Karpas-422 (cell line): ENCODE data around the gene CGN. TPM values are rescaled to one million over a fixed set of nuclear protein-coding genes. Genes with fewer than 3 reads are reported as not detected.

Source experiments
- DNase-seq: peaks from one replicate; pipeline ENCODE4 v3.0.0-alpha.2; 2015
- H2AFZ ChIP-seq: fragments of 200-600 bp; sonication (generic); 2 replicates; pipeline ENCODE4 v1.6.1; 2014; ENCODE audit warnings: antibody characterized with exemption, low read length, mixed read lengths
- H3K27ac ChIP-seq: fragments of 200-600 bp; sonication (generic); 2 replicates; pipeline ENCODE4 v1.5.1; 2014; ENCODE audit warnings: mild to moderate bottlenecking, low read length, moderate library complexity
- H3K27me3 ChIP-seq: fragments of 200-600 bp; sonication (generic); 2 replicates; pipeline ENCODE4 v1.6.1; 2014; ENCODE audit warnings: low read length, mixed read lengths
- H3K36me3 ChIP-seq: fragments of 200-600 bp; sonication (generic); 2 replicates; pipeline ENCODE4 v1.6.1; 2014; ENCODE audit warnings: low read length, mixed read lengths; ENCODE audit not compliant: insufficient read depth
- H3K4me1 ChIP-seq: fragments of 200-600 bp; sonication (generic); 2 replicates; pipeline ENCODE4 v1.6.1; 2014; ENCODE audit warnings: mild to moderate bottlenecking, low read length, mixed read lengths
- H3K4me2 ChIP-seq: fragments of 200-600 bp; sonication (generic); 2 replicates; pipeline ENCODE4 v1.6.1; 2014; ENCODE audit warnings: low read length, low read depth, mild to moderate bottlenecking; ENCODE audit not compliant: poor library complexity, severe bottlenecking
- H3K4me3 ChIP-seq: fragments of 200-600 bp; sonication (generic); 2 replicates; pipeline ENCODE4 v1.5.1; 2014; ENCODE audit warnings: mild to moderate bottlenecking, antibody characterized with exemption, low read length, mixed read lengths
- H3K79me2 ChIP-seq: fragments of 200-600 bp; sonication (generic); 2 replicates; pipeline ENCODE4 v1.6.1; 2014; ENCODE audit warnings: mild to moderate bottlenecking, low read length, mixed read lengths
- H3K9ac ChIP-seq: fragments of 200-600 bp; sonication (generic); 2 replicates; pipeline ENCODE4 v1.6.0; 2014; ENCODE audit warnings: low read length
- H3K9me2 ChIP-seq: fragments of 200-600 bp; sonication (generic), shearing (Covaris generic); replicated peaks from 2 replicates; pipeline ENCODE4 v1.6.0; 2014; ENCODE audit warnings: mild to moderate bottlenecking, low read length, moderate library complexity; ENCODE audit not compliant: insufficient read depth
- H3K9me3 ChIP-seq: fragments of 300-700, 200-600 bp; sonication (generic); 2 replicates; pipeline ENCODE4 v1.6.1; 2014; ENCODE audit warnings: low read length, mixed read lengths
- H4K20me1 ChIP-seq: fragments of 200-600 bp; sonication (generic); 2 replicates; pipeline ENCODE4 v1.6.1; 2014; ENCODE audit warnings: mild to moderate bottlenecking, antibody characterized with exemption, low read length, low read depth; ENCODE audit not compliant: insufficient read depth
- total RNA-seq: library from RNA; depleted of rRNA; stranded (reverse); fragments of >200 nt; shearing (Covaris generic); gene quantifications from 2 replicates; pipeline ENCODE4 v1.2.3, GENCODE V29; 2014; ENCODE audit warnings: low replicate concordance

The CGN gene
- total RNA-seq, 1 experiment from 2014 or later, result not detected

DNA sequence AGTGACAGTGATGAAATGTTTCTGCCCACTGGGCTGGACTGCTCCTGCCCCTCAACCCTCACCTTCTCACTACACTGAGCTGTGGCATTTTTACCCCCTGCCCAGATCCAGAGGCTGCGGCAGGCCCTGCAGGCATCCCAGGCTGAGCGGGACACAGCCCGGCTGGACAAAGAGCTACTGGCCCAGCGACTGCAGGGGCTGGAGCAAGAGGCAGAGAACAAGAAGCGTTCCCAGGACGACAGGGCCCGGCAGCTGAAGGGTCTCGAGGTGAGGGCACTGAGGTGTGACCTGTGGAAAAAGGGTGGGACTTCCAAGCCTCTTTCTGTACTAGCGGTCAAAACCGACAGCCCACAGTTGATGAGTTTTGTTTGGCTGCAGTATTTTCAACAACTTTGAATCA, 22.7 kb downstream of the CGN start:
- DNase-seq, result no peak
- Histone ChIP-seq H3K4me1 (no peaks in the 10 kb centered on the region), H3K9ac (no peak overlapping the region), H3K27me3 (no peaks in the 10 kb centered on the region), H3K79me2 (no peaks in the 10 kb centered on the region), H3K9me2 (no peaks in the 10 kb centered on the region), H4K20me1 (no peaks in the 10 kb centered on the region), H3K4me3 (no peak overlapping the region), H2AFZ (no peak overlapping the region), H3K36me3 (no peaks in the 10 kb centered on the region), H3K9me3 (no peaks in the 10 kb centered on the region), H3K4me2 (no peak overlapping the region), H3K27ac (no peak overlapping the region)

DNA sequence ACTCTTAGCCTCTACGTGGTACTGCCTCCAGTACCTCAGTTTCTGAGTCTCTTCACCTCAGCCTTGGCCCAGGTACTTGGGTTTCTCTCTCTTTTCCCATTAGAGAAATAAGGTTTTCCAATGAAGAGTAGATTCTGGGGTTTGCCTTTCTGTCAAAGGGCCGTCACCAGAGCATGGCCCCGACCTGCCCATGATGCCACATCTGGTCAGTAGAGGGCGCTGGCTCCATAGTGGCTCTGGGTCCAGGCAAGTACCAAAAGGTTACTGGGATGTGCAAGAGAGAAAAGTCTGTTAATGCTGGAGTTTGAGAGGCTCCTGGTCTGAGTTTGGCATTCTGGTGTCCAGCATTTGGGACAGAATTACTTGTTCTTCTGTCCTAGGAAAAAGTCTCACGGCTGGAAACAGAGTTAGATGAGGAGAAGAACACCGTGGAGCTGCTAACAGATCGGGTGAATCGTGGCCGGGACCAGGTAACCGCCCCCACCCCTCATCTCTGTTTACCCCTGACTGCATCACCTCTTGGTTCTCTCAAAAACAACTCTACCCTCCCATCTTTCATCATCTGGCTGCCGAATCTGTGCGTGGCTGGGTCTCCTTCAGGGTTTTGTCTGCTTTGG, 23.6 kb downstream of the CGN start:
- Histone ChIP-seq H3K27me3 (no peaks in the 10 kb centered on the region), H4K20me1 (no peaks in the 10 kb centered on the region), H3K27ac (no peak overlapping the region), H3K9me2 (no peaks in the 10 kb centered on the region), H3K4me1 (no peaks in the 10 kb centered on the region), H3K79me2 (no peaks in the 10 kb centered on the region), H2AFZ (no peak overlapping the region), H3K9me3 (no peaks in the 10 kb centered on the region), H3K9ac (no peak overlapping the region), H3K36me3 (no peaks in the 10 kb centered on the region), H3K4me3 (no peak overlapping the region), H3K4me2 (no peak overlapping the region)
- peak; percentile 90 for DNase-seq

- Histone ChIP-seq H4K20me1 (no peaks in the 10 kb centered on the region), H3K27ac (no peak overlapping the region), H2AFZ (no peak overlapping the region), H3K4me2 (no peak overlapping the region), H3K27me3 (no peaks in the 10 kb centered on the region), H3K79me2 (no peaks in the 10 kb centered on the region), H3K4me3 (no peak overlapping the region), H3K36me3 (no peaks in the 10 kb centered on the region), H3K9me2 (no peaks in the 10 kb centered on the region), H3K9me3 (no peaks in the 10 kb centered on the region), H3K4me1 (no peaks in the 10 kb centered on the region), H3K9ac (no peak overlapping the region)
- no peak for DNase-seq
Observed at GRCh38 chr1:151535326-151536271, 24.4 kb downstream of the CGN start.

DNA sequence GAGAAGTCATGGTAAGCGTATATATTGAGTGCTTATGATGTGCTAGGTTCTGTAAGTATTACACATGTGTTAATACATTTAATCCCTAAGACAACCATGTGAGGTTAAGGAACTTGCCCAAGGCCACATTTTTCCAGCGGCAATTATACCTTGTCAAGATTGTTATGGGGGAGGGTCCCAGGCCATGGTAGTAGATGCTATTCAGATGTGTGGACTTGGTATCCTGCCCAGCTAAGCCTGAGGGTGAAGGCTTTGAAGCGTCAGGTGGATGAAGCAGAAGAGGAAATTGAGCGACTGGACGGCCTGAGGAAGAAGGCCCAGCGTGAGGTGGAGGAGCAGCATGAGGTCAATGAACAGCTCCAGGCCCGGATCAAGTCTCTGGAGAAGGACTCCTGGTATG, 25.3 kb downstream of the CGN start:
- H3K36me3 ChIP-seq, result no peaks in the 10 kb centered on the region
- H4K20me1 ChIP-seq, result no peaks in the 10 kb centered on the region
- H3K27ac ChIP-seq, result no peak overlapping the region
- no peak overlapping the region for H3K9ac ChIP-seq
- DNase-seq, result no peak
- H3K79me2 ChIP-seq, result no peaks in the 10 kb centered on the region
- H3K27me3 ChIP-seq, result no peaks in the 10 kb centered on the region
- no peak overlapping the region for H2AFZ ChIP-seq
- H3K4me1 ChIP-seq, result no peaks in the 10 kb centered on the region
- H3K9me2 ChIP-seq, result no peaks in the 10 kb centered on the region
- no peaks in the 10 kb centered on the region for H3K9me3 ChIP-seq
- no peak overlapping the region for H3K4me3 ChIP-seq
- no peak overlapping the region for H3K4me2 ChIP-seq

- Histone ChIP-seq H3K9me2 (no peaks in the 10 kb centered on the region), H3K79me2 (no peaks in the 10 kb centered on the region), H3K27ac (no peak overlapping the region), H2AFZ (no peak overlapping the region), H3K27me3 (no peaks in the 10 kb centered on the region), H3K4me2 (no peak overlapping the region), H3K4me1 (no peaks in the 10 kb centered on the region), H4K20me1 (no peaks in the 10 kb centered on the region), H3K9me3 (no peaks in the 10 kb centered on the region), H3K9ac (no peak overlapping the region), H3K4me3 (no peak overlapping the region), H3K36me3 (no peaks in the 10 kb centered on the region)
- DNase-seq, result no peak
Observed at GRCh38 chr1:151537112-151537511, 25.9 kb downstream of the CGN start.

- Histone ChIP-seq H3K9ac (no peak overlapping the region), H3K4me2 (no peak overlapping the region), H3K9me3 (no peaks in the 10 kb centered on the region), H3K79me2 (no peaks in the 10 kb centered on the region), H3K9me2 (no peaks in the 10 kb centered on the region), H2AFZ (no peak overlapping the region), H3K27ac (no peak overlapping the region), H4K20me1 (no peaks in the 10 kb centered on the region), H3K4me3 (no peak overlapping the region), H3K27me3 (no peaks in the 10 kb centered on the region), H3K36me3 (no peaks in the 10 kb centered on the region), H3K4me1 (no peaks in the 10 kb centered on the region)
- peak; percentile 66 for DNase-seq
Observed at GRCh38 chr1:151539321-151540020, 28.3 kb downstream of the CGN start.

- Histone ChIP-seq H3K27me3 (no peaks in the 10 kb centered on the region), H3K36me3 (no peaks in the 10 kb centered on the region), H3K27ac (no peak within 1 kb of the TSS), H2AFZ (no peak within 1 kb of the TSS), H3K9me3 (no peaks in the 10 kb centered on the region), H3K9ac (no peak within 1 kb of the TSS), H3K4me2 (no peak within 1 kb of the TSS), H3K9me2 (no peaks in the 10 kb centered on the region), H3K4me3 (no peak within 1 kb of the TSS), H4K20me1 (no peaks in the 10 kb centered on the region), H3K4me1 (no peaks in the 10 kb centered on the region), H3K79me2 (no peaks in the 10 kb centered on the region)
- no peak for DNase-seq
Observed at GRCh38 chr1:151540021-151540981, 29.1 kb downstream of the CGN start, which contains the start of gene TUFT1. TUFT1 (plus strand) TSS chr1:151540309; CDS start chr1:151540367, 58 bp downstream.
